K562 (cell line): ENCODE data around the gene PAFAH1B2. TPM values are rescaled to one million over a fixed set of nuclear protein-coding genes. Genes with fewer than 3 reads are reported as not detected.

ENCODE experiments used
- ATAC-seq: fragments of 200-7000 bp; cut with Tn5 transposase; 3 replicates; pipeline ENCODE4 v1.9.1; 2020; ENCODE audit warnings: moderate library complexity
- BruUV-seq: library from RNA; stranded (reverse); fragments of 400-500 nt; replicated peaks from 2 replicates; lab custom pipeline; 2021; lab: Mats Ljungman, UMichigan
- CTCF ChIA-PET: fragments of 300-600 bp; formaldehyde crosslinking; extraction: SDS; loops from one replicate; lab custom pipeline; 2021; ENCODE audit warnings: low intra/inter-chr PET ratio; lab: Yijun Ruan, JAX
- POLR2A ChIA-PET: fragments of 300-600, 350-650 bp; sonication (Branson Sonifier 250); formaldehyde crosslinking; extraction: SDS; loops from one replicate; lab custom pipeline; 2021; ENCODE audit warnings: antibody characterized with exemption, inconsistent platforms; lab: Yijun Ruan, JAX
- DNase-seq, 4 experiments: peaks; one replicate each; pipeline versions ENCODE4 v3.0.0 to v3.0.0-alpha.2; 2011 to 2018; ENCODE audit warnings: low spot score in 3 of 4, mixed read lengths in 3 of 4; ENCODE audit errors: extremely low read depth in 1 of 4
- FAIRE-seq: peaks from 2 replicates; lab custom pipeline; 2011; peaks lifted over from hg19 to GRCh38; lab: Jason Lieb, UNC
- H2AFZ ChIP-seq: 2 replicates; pipeline ENCODE4 v1.6.0; 2011; ENCODE audit warnings: low read depth, low read length, control low read depth, inconsistent platforms
- H3K27ac ChIP-seq: fragments of 200-600 bp; 3 replicates; pipeline ENCODE4 v1.8.0; 2011; ENCODE audit warnings: low read depth, mild to moderate bottlenecking, control low read depth, inconsistent platforms, low read length, moderate library complexity, mixed read lengths; ENCODE audit errors: extremely low read depth
- H3K27me3 ChIP-seq, 2 experiments: fragments of 300-600 bp in 1 of 2; 2 replicates in 1 of 2; 3 replicates in 1 of 2; pipeline versions ENCODE4 v1.6.0 to v1.8.0; 2011; ENCODE audit warnings: inconsistent platforms in 2 of 2, low read length in 2 of 2, mild to moderate bottlenecking in 1 of 2, mixed read lengths in 1 of 2, moderate library complexity in 1 of 2; ENCODE audit not compliant: control insufficient read depth in 2 of 2, insufficient read depth in 2 of 2
- H3K36me3 ChIP-seq: fragments of 300-600 bp; 3 replicates; pipeline ENCODE4 v1.8.0; 2011; ENCODE audit warnings: mild to moderate bottlenecking, low read length, inconsistent platforms; ENCODE audit not compliant: control insufficient read depth, insufficient read depth
- H3K4me1 ChIP-seq, 2 experiments: fragments of 200-600 bp in 1 of 2; replicated peaks in 1 of 2; 2 replicates in 1 of 2; 3 replicates in 1 of 2; pipeline versions ENCODE4 v1.5.1 to v1.8.0; 2011; ENCODE audit warnings: inconsistent platforms in 2 of 2, low read length in 2 of 2, mild to moderate bottlenecking in 1 of 2, mixed read lengths in 1 of 2, moderate library complexity in 1 of 2; ENCODE audit not compliant: control insufficient read depth in 2 of 2, insufficient read depth in 2 of 2
- H3K4me2 ChIP-seq: 2 replicates; pipeline ENCODE4 v1.6.1; 2011; ENCODE audit warnings: low read length, control low read depth, inconsistent platforms, mixed read lengths; ENCODE audit not compliant: insufficient read depth
- H3K4me3 ChIP-seq: fragments of 200-600 bp; sonication (generic), shearing (Covaris generic); 2 replicates; pipeline ENCODE4 v1.5.1; 2016; ENCODE audit warnings: control low read depth, inconsistent platforms
- H3K79me2 ChIP-seq: fragments of 200-600 bp; 3 replicates; pipeline ENCODE4 v1.8.0; 2011; ENCODE audit warnings: low read length, inconsistent platforms; ENCODE audit not compliant: control insufficient read depth, insufficient read depth
- H3K9ac ChIP-seq, 2 experiments: 2 replicates each; pipeline versions ENCODE4 v1.6.0 to v1.6.1; 2011; ENCODE audit warnings: low read depth in 2 of 2, low read length in 2 of 2, control low read depth in 1 of 2, inconsistent platforms in 1 of 2, mild to moderate bottlenecking in 1 of 2, mixed read lengths in 1 of 2; ENCODE audit not compliant: insufficient read depth in 1 of 2
- H3K9me1 ChIP-seq: one replicate; pipeline ENCODE4 v1.6.0; 2011; ENCODE audit warnings: inconsistent platforms, mild to moderate bottlenecking, low read length, moderate library complexity; ENCODE audit not compliant: control insufficient read depth, insufficient read depth
- H3K9me3 ChIP-seq: replicated peaks from 2 replicates; pipeline ENCODE4 v1.5.1; 2011; ENCODE audit warnings: low read depth, low read length, inconsistent platforms; ENCODE audit not compliant: control insufficient read depth, insufficient read depth
- H4K20me1 ChIP-seq: replicated peaks from 2 replicates; pipeline ENCODE4 v1.6.1; 2011; ENCODE audit warnings: low read length, inconsistent platforms, mixed read lengths; ENCODE audit not compliant: control insufficient read depth, insufficient read depth
- COPS2 ChIP-seq: fragments of 450-650 bp; conservative IDR thresholded peaks from 2 replicates; pipeline ENCODE4 v1.6.1; 2016; ENCODE audit warnings: mild to moderate bottlenecking, moderate library complexity
- DPF2 ChIP-seq: fragments of 450-650 bp; IDR thresholded peaks from 2 replicates; pipeline ENCODE4 v1.6.1; 2016
- NCOA4 ChIP-seq: fragments of 450-650 bp; IDR thresholded peaks from 2 replicates; pipeline ENCODE4 v1.6.1; 2018; ENCODE audit warnings: mild to moderate bottlenecking; ENCODE audit not compliant: partially characterized antibody
- NFIX ChIP-seq: fragments of 250-450 bp; sonication (Bioruptor Pico); IDR thresholded peaks from 2 replicates; pipeline ENCODE4 v1.4.0; 2020; ENCODE audit warnings: low read depth, mild to moderate bottlenecking, moderate library complexity
- SMAD1 ChIP-seq: fragments of 150-350 bp; IDR thresholded peaks from 2 replicates; pipeline ENCODE4 v1.6.1; 2014; ENCODE audit warnings: low read length, low read depth; ENCODE audit not compliant: partially characterized antibody
- ZC3H4 ChIP-seq: sonication (generic); formaldehyde crosslinking; IDR thresholded peaks from 2 replicates; pipeline ENCODE4 v1.9.0; 2021; ENCODE audit warnings: missing genetic modification reagents, borderline replicate concordance
- ZNF239 ChIP-seq: fragments of 250-450 bp; sonication (Bioruptor Pico); IDR thresholded peaks from 2 replicates; pipeline ENCODE4 v1.4.0; 2020; ENCODE audit warnings: mild to moderate bottlenecking
- WGBS: fragments of 100-300 bp; shearing (Covaris generic); methylation state at CpG from one replicate; pipeline ENCODE4 v1.1.6; 2016; ENCODE audit warnings: low coverage, mixed read lengths; ENCODE audit not compliant: insufficient coverage; ENCODE audit errors: missing lambda C conversion rate; 5-methylcytosine and 5-hydroxymethylcytosine counted together
- in situ Hi-C: fragments of 300-500 bp; cut with MboI; formaldehyde crosslinking; loops from 4 replicates; pipeline ENCODE4 v1.15.0; 2018; ENCODE audit warnings: inconsistent platforms, mixed read lengths
- intact Hi-C: fragments of 100-400 bp; cut with micrococcal nuclease; formaldehyde crosslinking; loops from 2 replicates; pipeline ENCODE4 v1.14.2; 2022
- polyA plus RNA-seq, 8 experiments: library from polyadenylated mRNA; depleted of rRNA in 4 of 8; stranded (reverse) in 5 of 8; unstranded in 3 of 8; fragments of >200 nt; fragmentation: Nextera tagmentation in 2 of 8; fragmentation: Illumina TruSeq in 1 of 8; extraction: Ambion mirVana in 2 of 8; extraction: Trizol in 1 of 8; gene quantifications; 2 replicates each; pipeline versions ENCODE4 v1.2.1 to v1.2.3, GENCODE V29; 2011 to 2014; ENCODE audit warnings: inconsistent platforms in 1 of 8, missing spikeins in 1 of 8
- total RNA-seq, 7 experiments: library from RNA; depleted of rRNA in 6 of 7; stranded (reverse); fragments of >200 nt in 6 of 7; fragmentation: Illumina TruSeq in 2 of 7; extraction: Trizol in 2 of 7; gene quantifications; 2 replicates each; pipeline versions ENCODE4 v1.2.1 to v1.2.3, GENCODE V29; 2011 to 2021; ENCODE audit warnings: low replicate concordance in 1 of 7
- TF ChIP-seq, protein P1 (sequence below): sonication (generic); formaldehyde crosslinking; IDR thresholded peaks from 2 replicates; pipeline ENCODE4 v1.8.0; 2022; ENCODE audit warnings: mild to moderate bottlenecking, missing genetic modification reagents
- TF ChIP-seq, protein P2 (sequence below): sonication (generic); formaldehyde crosslinking; IDR thresholded peaks from 2 replicates; pipeline ENCODE4 v1.8.0; 2023; ENCODE audit warnings: missing genetic modification reagents, mild to moderate bottlenecking, borderline replicate concordance
- TF ChIP-seq, protein P3 (sequence below): IDR thresholded peaks from 2 replicates; pipeline ENCODE4 v1.6.1; 2012; ENCODE audit warnings: low read depth, low read length, improper control_type of control experiment, borderline replicate concordance

PAFAH1B2 gene
- total and polyA plus RNA-seq, 9 of the 15 experiments (the other 6 are each of a cell fraction or from before 2014, with no cell fraction given) = 27.8 to 94.7 (median 64.9) TPM

DNA sequence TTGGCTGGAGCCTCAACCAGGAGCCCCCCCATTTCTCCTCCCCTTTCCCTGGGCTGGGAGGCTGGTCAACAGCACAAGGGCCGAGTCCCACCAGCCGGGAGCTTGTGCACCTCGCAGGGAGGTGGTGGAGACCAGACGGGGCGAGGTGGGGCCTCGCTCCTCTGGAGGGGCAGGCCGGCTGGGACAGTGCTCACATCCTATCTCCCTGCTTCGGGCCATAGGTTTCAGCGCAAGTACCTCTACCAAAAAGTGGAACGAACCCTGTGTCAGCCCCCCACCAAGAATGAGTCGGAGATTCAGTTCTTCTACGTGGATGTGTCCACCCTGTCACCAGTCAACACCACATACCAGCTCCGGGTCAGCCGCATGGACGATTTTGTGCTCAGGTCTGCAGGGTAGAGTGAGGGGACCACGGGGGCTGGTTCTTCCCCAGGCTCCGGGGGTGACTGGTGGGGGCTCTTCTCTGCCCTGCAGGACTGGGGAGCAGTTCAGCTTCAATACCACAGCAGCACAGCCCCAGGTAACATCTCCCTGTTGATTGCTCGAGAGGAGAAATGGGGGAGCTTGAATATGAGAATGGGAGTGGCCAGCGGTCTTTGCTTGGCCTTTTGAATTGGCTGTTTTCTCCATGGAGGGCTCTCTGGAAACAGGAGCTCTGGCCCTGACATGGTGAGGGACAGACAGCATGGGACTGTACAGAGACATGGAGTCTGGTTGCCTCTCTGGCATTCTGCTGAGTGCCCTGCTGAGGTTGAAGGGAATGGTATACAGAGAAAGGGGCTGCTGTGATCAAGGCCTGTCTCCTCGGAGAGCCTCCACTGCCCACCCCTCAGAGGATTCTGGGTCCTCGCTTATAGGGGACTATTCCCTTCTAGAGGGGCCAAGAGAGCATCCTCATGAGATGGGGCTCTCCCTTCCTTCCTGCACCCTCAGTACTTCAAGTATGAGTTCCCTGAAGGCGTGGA lies 37.8 kb downstream of the PAFAH1B2 start (continued):
- TF ChIP-seq, protein P1, sequence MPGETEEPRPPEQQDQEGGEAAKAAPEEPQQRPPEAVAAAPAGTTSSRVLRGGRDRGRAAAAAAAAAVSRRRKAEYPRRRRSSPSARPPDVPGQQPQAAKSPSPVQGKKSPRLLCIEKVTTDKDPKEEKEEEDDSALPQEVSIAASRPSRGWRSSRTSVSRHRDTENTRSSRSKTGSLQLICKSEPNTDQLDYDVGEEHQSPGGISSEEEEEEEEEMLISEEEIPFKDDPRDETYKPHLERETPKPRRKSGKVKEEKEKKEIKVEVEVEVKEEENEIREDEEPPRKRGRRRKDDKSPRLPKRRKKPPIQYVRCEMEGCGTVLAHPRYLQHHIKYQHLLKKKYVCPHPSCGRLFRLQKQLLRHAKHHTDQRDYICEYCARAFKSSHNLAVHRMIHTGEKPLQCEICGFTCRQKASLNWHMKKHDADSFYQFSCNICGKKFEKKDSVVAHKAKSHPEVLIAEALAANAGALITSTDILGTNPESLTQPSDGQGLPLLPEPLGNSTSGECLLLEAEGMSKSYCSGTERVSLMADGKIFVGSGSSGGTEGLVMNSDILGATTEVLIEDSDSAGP = no peak

DNA sequence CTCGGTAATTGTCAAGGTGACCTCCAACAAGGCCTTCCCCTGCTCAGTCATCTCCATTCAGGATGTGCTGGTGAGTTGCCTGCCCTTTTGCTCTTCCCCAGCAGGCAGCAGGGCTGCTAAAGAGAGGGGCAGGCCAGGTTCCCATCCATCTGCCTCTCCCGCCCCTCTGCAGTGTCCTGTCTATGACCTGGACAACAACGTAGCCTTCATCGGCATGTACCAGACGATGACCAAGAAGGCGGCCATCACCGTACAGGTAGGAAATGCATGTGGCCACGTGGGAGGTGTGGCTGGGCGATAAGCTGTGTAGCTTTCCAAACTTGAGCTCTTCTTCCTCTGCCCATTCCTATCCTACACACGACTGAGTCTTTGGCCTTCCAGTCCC lies 38.5 kb downstream of the PAFAH1B2 start:
- BruUV-seq = no TSS peak
- CTCF ChIA-PET = interaction anchor here (2.9 kb wide), 1 partner anchor 44 kb away, joined by 12 read pairs; no protein-coding TSS in a partner anchor
- no peak overlapping the region for H3K27ac ChIP-seq
- WGBS = 92% methylated on average over 10 of the region's 10 CpGs
- no peak for DNase-seq
- peaks cover 22% of the 10 kb centered on the region for H3K36me3 ChIP-seq
- peaks cover 24 to 38% of the 10 kb centered on the region in 2 experiments for H3K4me1 ChIP-seq
- no peaks in the 10 kb centered on the region for H3K9me3 ChIP-seq
- ATAC-seq = no peak
- H3K4me3 ChIP-seq = no peak overlapping the region
- H3K9ac ChIP-seq = no peak overlapping the region
- in situ Hi-C loops = no loop called here
- intact Hi-C loops = no loop called here
- no peak overlapping the region for H3K4me2 ChIP-seq
- peaks cover 18% of the 10 kb centered on the region for H3K79me2 ChIP-seq
- POLR2A ChIA-PET = interaction anchor here (1.0 kb wide), 1 partner anchor 10 kb away, joined by 5 read pairs; no protein-coding TSS in a partner anchor
- H4K20me1 ChIP-seq = no peaks in the 10 kb centered on the region
- no peak for FAIRE-seq
- no peaks in the 10 kb centered on the region for H3K27me3 ChIP-seq
- H3K9me1 ChIP-seq = no peaks in the 10 kb centered on the region
- H2AFZ ChIP-seq = no peak overlapping the region
- TF ChIP-seq, protein P2, sequence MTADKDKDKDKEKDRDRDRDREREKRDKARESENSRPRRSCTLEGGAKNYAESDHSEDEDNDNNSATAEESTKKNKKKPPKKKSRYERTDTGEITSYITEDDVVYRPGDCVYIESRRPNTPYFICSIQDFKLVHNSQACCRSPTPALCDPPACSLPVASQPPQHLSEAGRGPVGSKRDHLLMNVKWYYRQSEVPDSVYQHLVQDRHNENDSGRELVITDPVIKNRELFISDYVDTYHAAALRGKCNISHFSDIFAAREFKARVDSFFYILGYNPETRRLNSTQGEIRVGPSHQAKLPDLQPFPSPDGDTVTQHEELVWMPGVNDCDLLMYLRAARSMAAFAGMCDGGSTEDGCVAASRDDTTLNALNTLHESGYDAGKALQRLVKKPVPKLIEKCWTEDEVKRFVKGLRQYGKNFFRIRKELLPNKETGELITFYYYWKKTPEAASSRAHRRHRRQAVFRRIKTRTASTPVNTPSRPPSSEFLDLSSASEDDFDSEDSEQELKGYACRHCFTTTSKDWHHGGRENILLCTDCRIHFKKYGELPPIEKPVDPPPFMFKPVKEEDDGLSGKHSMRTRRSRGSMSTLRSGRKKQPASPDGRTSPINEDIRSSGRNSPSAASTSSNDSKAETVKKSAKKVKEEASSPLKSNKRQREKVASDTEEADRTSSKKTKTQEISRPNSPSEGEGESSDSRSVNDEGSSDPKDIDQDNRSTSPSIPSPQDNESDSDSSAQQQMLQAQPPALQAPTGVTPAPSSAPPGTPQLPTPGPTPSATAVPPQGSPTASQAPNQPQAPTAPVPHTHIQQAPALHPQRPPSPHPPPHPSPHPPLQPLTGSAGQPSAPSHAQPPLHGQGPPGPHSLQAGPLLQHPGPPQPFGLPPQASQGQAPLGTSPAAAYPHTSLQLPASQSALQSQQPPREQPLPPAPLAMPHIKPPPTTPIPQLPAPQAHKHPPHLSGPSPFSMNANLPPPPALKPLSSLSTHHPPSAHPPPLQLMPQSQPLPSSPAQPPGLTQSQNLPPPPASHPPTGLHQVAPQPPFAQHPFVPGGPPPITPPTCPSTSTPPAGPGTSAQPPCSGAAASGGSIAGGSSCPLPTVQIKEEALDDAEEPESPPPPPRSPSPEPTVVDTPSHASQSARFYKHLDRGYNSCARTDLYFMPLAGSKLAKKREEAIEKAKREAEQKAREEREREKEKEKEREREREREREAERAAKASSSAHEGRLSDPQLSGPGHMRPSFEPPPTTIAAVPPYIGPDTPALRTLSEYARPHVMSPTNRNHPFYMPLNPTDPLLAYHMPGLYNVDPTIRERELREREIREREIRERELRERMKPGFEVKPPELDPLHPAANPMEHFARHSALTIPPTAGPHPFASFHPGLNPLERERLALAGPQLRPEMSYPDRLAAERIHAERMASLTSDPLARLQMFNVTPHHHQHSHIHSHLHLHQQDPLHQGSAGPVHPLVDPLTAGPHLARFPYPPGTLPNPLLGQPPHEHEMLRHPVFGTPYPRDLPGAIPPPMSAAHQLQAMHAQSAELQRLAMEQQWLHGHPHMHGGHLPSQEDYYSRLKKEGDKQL (CRISPR knock-in tag) = no peak
- TF ChIP-seq DPF2 (no peak), SMAD1 (no peak), ZNF239 (CRISPR knock-in tag) (no peak), NFIX (CRISPR knock-in tag) (no peak), NCOA4 (no peak), ZC3H4 (CRISPR knock-in tag) (no peak), COPS2 (no peak)
- TF ChIP-seq, protein P3, sequence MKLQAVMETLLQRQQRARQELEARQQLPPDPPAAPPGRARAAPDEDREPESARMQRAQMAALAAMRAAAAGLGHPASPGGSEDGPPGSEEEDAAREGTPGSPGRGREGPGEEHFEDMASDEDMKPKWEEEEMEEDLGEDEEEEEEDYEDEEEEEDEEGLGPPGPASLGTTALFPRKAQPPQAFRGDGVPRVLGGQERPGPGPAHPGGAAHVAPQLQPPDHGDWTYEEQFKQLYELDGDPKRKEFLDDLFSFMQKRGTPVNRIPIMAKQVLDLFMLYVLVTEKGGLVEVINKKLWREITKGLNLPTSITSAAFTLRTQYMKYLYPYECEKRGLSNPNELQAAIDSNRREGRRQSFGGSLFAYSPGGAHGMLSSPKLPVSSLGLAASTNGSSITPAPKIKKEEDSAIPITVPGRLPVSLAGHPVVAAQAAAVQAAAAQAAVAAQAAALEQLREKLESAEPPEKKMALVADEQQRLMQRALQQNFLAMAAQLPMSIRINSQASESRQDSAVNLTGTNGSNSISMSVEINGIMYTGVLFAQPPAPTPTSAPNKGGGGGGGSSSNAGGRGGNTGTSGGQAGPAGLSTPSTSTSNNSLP = no peak
